T-cell (primary cell): ENCODE results near the gene TCP1. TPM values are rescaled to one million over a fixed set of nuclear protein-coding genes. Genes with fewer than 3 reads are reported as not detected.
A peak's percentile ranks its signal among the peaks of the same experiment; 100 is the strongest.
"Not testable (repeated sequence)": the region's sequence is repeated elsewhere in the genome, so short reads cannot be mapped to it uniquely, and the experiment has no call there.

ENCODE experiments used
- ATAC-seq, 4 experiments: fragments of 200-7000 bp in 3 of 4; fragments of 150-1000 bp in 1 of 4; cut with Tn5 transposase; replicated peaks in 1 of 4; 1 replicate in 3 of 4; 2 replicates in 1 of 4; pipeline ENCODE4 v1.10.0; 2021; ENCODE audit warnings: moderate library complexity in 3 of 4, mild to moderate bottlenecking in 2 of 4, moderate number of reproducible peaks in 1 of 4
- CTCF ChIA-PET, 2 donors: fragments of 300-600 bp; sonication (Branson Sonifier 250); formaldehyde crosslinking; loops; one replicate each; lab custom pipeline; 2022; ENCODE audit warnings: antibody characterized with exemption in 2 of 2; lab: Charles Lee
- POLR2A ChIA-PET, 2 donors: fragments of 300-600 bp; sonication (Branson Sonifier 250); formaldehyde crosslinking; loops; one replicate each; lab custom pipeline; 2022; ENCODE audit warnings: antibody characterized with exemption in 2 of 2; lab: Charles Lee
- DNase-seq, 35 experiments: peaks; one replicate each; pipeline versions ENCODE4 v3.0.0 to v3.0.0-alpha.2; 2013 to 2023
- H3K27ac ChIP-seq: one replicate; pipeline ENCODE4 v1.5.1; 2013; ENCODE audit warnings: low read length
- H3K27me3 ChIP-seq, 2 experiments: replicated peaks in 1 of 2; 1 replicate in 1 of 2; 2 replicates in 1 of 2; pipeline versions ENCODE4 v1.6.1 to v1.7.0; 2013; ENCODE audit warnings: low read length in 1 of 2, mixed read lengths in 1 of 2; ENCODE audit not compliant: control insufficient read depth in 2 of 2, insufficient read depth in 2 of 2; ENCODE audit errors: extremely low read depth in 1 of 2
- H3K36me3 ChIP-seq, 2 donors: 1 replicate in 1 of 2; 2 replicates in 1 of 2; pipeline versions ENCODE4 v1.6.1 to v1.7.0; 2013; ENCODE audit warnings: low read length in 1 of 2; ENCODE audit not compliant: control insufficient read depth in 2 of 2, insufficient read depth in 1 of 2; ENCODE audit errors: extremely low read depth in 1 of 2
- H3K4me1 ChIP-seq, 2 experiments: 1 replicate in 1 of 2; 2 replicates in 1 of 2; pipeline versions ENCODE4 v1.6.1 to v1.7.0; 2013; ENCODE audit warnings: low read length in 2 of 2, mixed read lengths in 1 of 2; ENCODE audit not compliant: insufficient read depth in 2 of 2, control insufficient read depth in 1 of 2; ENCODE audit errors: extremely low read depth in 1 of 2
- H3K4me3 ChIP-seq, 2 donors: 1 replicate in 1 of 2; 2 replicates in 1 of 2; pipeline versions ENCODE4 v1.5.1 to v1.7.0; 2013; ENCODE audit warnings: mild to moderate bottlenecking in 2 of 2, low read length in 1 of 2, moderate library complexity in 1 of 2; ENCODE audit not compliant: control insufficient read depth in 1 of 2; ENCODE audit errors: extremely low read depth in 1 of 2
- H3K9me3 ChIP-seq: 2 replicates; pipeline ENCODE4 v1.7.0; 2013
- H3K27ac Mint-ChIP-seq, 2 donors: one replicate each; pipeline ENCODE4 v1.8.0; 2020 to 2021; ENCODE audit warnings: mild to moderate bottlenecking in 2 of 2, mixed read lengths in 2 of 2
- H3K27me3 Mint-ChIP-seq, 2 donors: one replicate each; pipeline ENCODE4 v1.8.0; 2021 to 2022; ENCODE audit warnings: mixed read lengths in 2 of 2
- H3K36me3 Mint-ChIP-seq: one replicate; pipeline ENCODE4 v1.8.0; 2021; ENCODE audit warnings: mixed read lengths
- H3K4me1 Mint-ChIP-seq, 3 donors: one replicate each; pipeline ENCODE4 v1.8.0; 2020 to 2022; ENCODE audit warnings: mixed read lengths in 3 of 3, mild to moderate bottlenecking in 1 of 3
- H3K4me3 Mint-ChIP-seq, 3 donors: one replicate each; pipeline ENCODE4 v1.8.0; 2020 to 2022; ENCODE audit warnings: mild to moderate bottlenecking in 3 of 3, mixed read lengths in 3 of 3, moderate library complexity in 3 of 3
- H3K9me3 Mint-ChIP-seq, 3 donors: one replicate each; pipeline ENCODE4 v1.8.0; 2020 to 2022; ENCODE audit warnings: mixed read lengths in 3 of 3
- WGBS: methylation state at CpG from one replicate; pipeline ENCODE4 v1.1.5; 2013; ENCODE audit warnings: missing lambda C conversion rate; ENCODE audit not compliant: insufficient coverage; 5-methylcytosine and 5-hydroxymethylcytosine counted together
- total RNA-seq, 35 experiments: library from RNA in 6 of 35; stranded (reverse) in 6 of 35; fragments of 120-200 nt in 1 of 35; gene quantifications; one replicate each; pipeline versions ENCODE4 v1.2.1 to v1.2.4 and lab custom pipeline; 2013 to 2026

Gene TCP1
- total RNA-seq, 5 donors from 2014 or later (not counting 1 experiment from before 2014, with no cell fraction given) = 129 to 188 (median 146) TPM

- CTCF ChIA-PET = interaction anchor here (0.5 to 0.7 kb wide), 4 partner anchors 10 to 654 kb away, joined by 3 to 4 read pairs (median 4); no protein-coding TSS in a partner anchor
These were observed 37.7 kb upstream of the TCP1 start for GRCh38 chr6:159826968-159827647.

GRCh38 chr6:159826004-159826403 is 36.6 kb upstream of the TCP1 start:
- no peaks in the 10 kb centered on the region for H3K36me3 ChIP-seq
- H3K27me3 ChIP-seq = peaks cover 0 to 3% of the 10 kb centered on the region in 2 experiments
- CTCF ChIA-PET = interaction anchor here in 1 of 2 donors (0.6 kb wide), 1 partner anchor 15 kb away, joined by 6 read pairs; no protein-coding TSS in a partner anchor
- POLR2A ChIA-PET = no interaction called here
- Mint-ChIP-seq H3K27ac (no peak overlapping the region), H3K4me1 (peaks cover 4 to 9% (median 8%) of the 10 kb centered on the region in 3 donors), H3K27me3 (no peaks in the 10 kb centered on the region), H3K36me3 (no peaks in the 10 kb centered on the region), H3K4me3 (no peak overlapping the region), H3K9me3 (no peaks in the 10 kb centered on the region)
- H3K4me1 ChIP-seq = peaks cover 2 to 6% of the 10 kb centered on the region in 2 experiments
- DNase-seq = no peak
- no peak overlapping the region for H3K4me3 ChIP-seq
- no peak for ATAC-seq
- 95% methylated on average over 6 of the region's 13 CpGs for WGBS
- no peaks in the 10 kb centered on the region for H3K9me3 ChIP-seq
- no peak overlapping the region for H3K27ac ChIP-seq

More at GRCh38 chr6:159826968-159827647, 37.7 kb upstream of the TCP1 start:
- Histone ChIP-seq H3K4me3 (no peak overlapping the region), H3K36me3 (no peaks in the 10 kb centered on the region), H3K27ac (no peak overlapping the region), H3K4me1 (peaks cover 2 to 4% of the 10 kb centered on the region in 2 experiments), H3K9me3 (no peaks in the 10 kb centered on the region), H3K27me3 (peaks cover 0 to 7% of the 10 kb centered on the region in 2 experiments)
- DNase-seq (no peak), ATAC-seq (no peak)
- Mint-ChIP-seq H3K4me1 (peaks cover 4 to 13% (median 8%) of the 10 kb centered on the region in 3 donors), H3K27me3 (no peaks in the 10 kb centered on the region), H3K36me3 (no peaks in the 10 kb centered on the region), H3K4me3 (no peak overlapping the region), H3K27ac (no peak overlapping the region), H3K9me3 (no peaks in the 10 kb centered on the region)
- WGBS = 75% methylated on average over 8 of the region's 16 CpGs
- POLR2A ChIA-PET = interaction anchor here in 1 of 2 donors (0.6 kb wide), 1 partner anchor 193 kb away, joined by 4 read pairs; no protein-coding TSS in a partner anchor

GRCh38 chr6:159824690-159825089 is 35.3 kb upstream of the TCP1 start:
- POLR2A ChIA-PET, H3K36me3 ChIP-seq, ATAC-seq, H3K27me3 ChIP-seq, H3K27ac ChIP-seq, H3K9me3 Mint-ChIP-seq, H3K9me3 ChIP-seq, H3K4me3 Mint-ChIP-seq, H3K27ac Mint-ChIP-seq, H3K4me3 ChIP-seq, CTCF ChIA-PET, H3K36me3 Mint-ChIP-seq, H3K27me3 Mint-ChIP-seq, DNase-seq: not testable (repeated sequence)
- peaks cover 13 to 19% (median 17%) of the 10 kb centered on the region in 3 donors for H3K4me1 Mint-ChIP-seq
- peaks cover 10 to 17% of the 10 kb centered on the region in 2 experiments for H3K4me1 ChIP-seq
- WGBS = 84% methylated on average over 3 of the region's 9 CpGs

- H3K4me3 Mint-ChIP-seq = no peak overlapping the region
- H3K27ac Mint-ChIP-seq = no peak overlapping the region
- Histone ChIP-seq H3K27me3 (peaks cover 0 to 3% of the 10 kb centered on the region in 2 experiments), H3K9me3 (no peaks in the 10 kb centered on the region), H3K4me1 (peaks cover 14 to 23% of the 10 kb centered on the region in 2 experiments), H3K27ac (no peak overlapping the region), H3K4me3 (no peak overlapping the region), H3K36me3 (no peaks in the 10 kb centered on the region)
- no peaks in the 10 kb centered on the region for H3K36me3 Mint-ChIP-seq
- DNase-seq = no peak
- ChIA-PET CTCF (no interaction called here), POLR2A (no interaction called here)
- H3K9me3 Mint-ChIP-seq = no peaks in the 10 kb centered on the region
- no peaks in the 10 kb centered on the region for H3K27me3 Mint-ChIP-seq
- ATAC-seq = no peak
- peaks cover 15 to 21% (median 20%) of the 10 kb centered on the region in 3 donors for H3K4me1 Mint-ChIP-seq
- 100% methylated on average over 1 of the region's 3 CpGs for WGBS
These were observed 34.6 kb upstream of the TCP1 start for GRCh38 chr6:159823953-159824352.

GRCh38 chr6:159821726-159822125 is 32.3 kb upstream of the TCP1 start:
- DNase-seq = no peak
- H3K27me3 Mint-ChIP-seq = no peaks in the 10 kb centered on the region
- no peak overlapping the region for H3K27ac Mint-ChIP-seq

GRCh38 chr6:159821122-159821521 is 31.7 kb upstream of the TCP1 start:
- H3K36me3 ChIP-seq = no peaks in the 10 kb centered on the region
- CTCF ChIA-PET = no interaction called here
- 80% methylated on average over 2 of the region's 11 CpGs for WGBS
- H3K9me3 ChIP-seq = no peaks in the 10 kb centered on the region
- H3K4me3 ChIP-seq = no peak overlapping the region
- H3K4me1 ChIP-seq = peaks cover 14 to 26% of the 10 kb centered on the region in 2 experiments
- Mint-ChIP-seq H3K4me1 (peaks cover 15 to 26% (median 20%) of the 10 kb centered on the region in 3 donors), H3K27ac (no peak overlapping the region), H3K27me3 (no peaks in the 10 kb centered on the region), H3K36me3 (no peaks in the 10 kb centered on the region), H3K4me3 (peak overlapping the region in 1 of 3 donors; percentile 79), H3K9me3 (no peaks in the 10 kb centered on the region)
- H3K27ac ChIP-seq = no peak overlapping the region
- POLR2A ChIA-PET = interaction anchor here in 1 of 2 donors (0.7 kb wide), 1 partner anchor 15 kb away, joined by 3 read pairs; no protein-coding TSS in a partner anchor
- DNase-seq (no peak), ATAC-seq (no peak)
- H3K27me3 ChIP-seq = peaks cover 0 to 3% of the 10 kb centered on the region in 2 experiments

More at GRCh38 chr6:159821726-159822125, 32.3 kb upstream of the TCP1 start:
- Mint-ChIP-seq H3K36me3 (no peaks in the 10 kb centered on the region), H3K9me3 (no peaks in the 10 kb centered on the region), H3K4me3 (peak overlapping the region in 1 of 3 donors; percentile 79), H3K4me1 (peaks cover 15 to 26% (median 20%) of the 10 kb centered on the region in 3 donors)
- peaks cover 14 to 26% of the 10 kb centered on the region in 2 experiments for H3K4me1 ChIP-seq
- ATAC-seq = no peak
- WGBS = 97% methylated on average over 10 of the region's 10 CpGs
- no peaks in the 10 kb centered on the region for H3K9me3 ChIP-seq
- POLR2A ChIA-PET = no interaction called here
- CTCF ChIA-PET = no interaction called here
- no peak overlapping the region for H3K4me3 ChIP-seq
- no peak overlapping the region for H3K27ac ChIP-seq
- no peaks in the 10 kb centered on the region for H3K36me3 ChIP-seq
- peaks cover 0 to 3% of the 10 kb centered on the region in 2 experiments for H3K27me3 ChIP-seq
